IMR-90 (cell line): ENCODE results near the gene PHKB. TPM values are rescaled to one million over a fixed set of nuclear protein-coding genes. Genes with fewer than 3 reads are reported as not detected.

Source experiments
- ATAC-seq: fragments of 200-7000 bp; cut with Tn5 transposase; 2 replicates; pipeline ENCODE4 v1.9.1; 2020; ENCODE audit warnings: low read depth, mild to moderate bottlenecking, moderate library complexity
- BruUV-seq: library from RNA; stranded (reverse); fragments of 400-500 nt; replicated peaks from 2 replicates; lab custom pipeline; 2021; lab: Mats Ljungman, UMichigan
- CTCF ChIA-PET: fragments of 300-600 bp; formaldehyde crosslinking; extraction: SDS; loops from one replicate; lab custom pipeline; 2021; ENCODE audit warnings: antibody characterized with exemption; lab: Yijun Ruan, JAX
- POLR2A ChIA-PET: fragments of 300-600 bp; sonication (Branson Sonifier 250); formaldehyde crosslinking; loops from one replicate; lab custom pipeline; 2022; ENCODE audit warnings: antibody characterized with exemption; ENCODE audit not compliant: unreplicated experiment; lab: Charles Lee
- DNase-seq: peaks from one replicate; pipeline ENCODE4 v3.0.0; 2013
- H2AFZ ChIP-seq: replicated peaks from 2 replicates; pipeline ENCODE3; 2013; ENCODE audit warnings: low read length, mild to moderate bottlenecking; ENCODE audit not compliant: poor library complexity
- H2AK5ac ChIP-seq: 2 replicates; pipeline ENCODE4 v1.6.1; 2013; ENCODE audit warnings: low read depth, low read length, inconsistent platforms
- H2AK9ac ChIP-seq: replicated peaks from 2 replicates; pipeline ENCODE3; 2013; ENCODE audit warnings: mild to moderate bottlenecking, low read depth, low read length, moderate library complexity; ENCODE audit not compliant: poor library complexity
- H2BK120ac ChIP-seq: 2 replicates; pipeline ENCODE4 v1.6.1; 2013; ENCODE audit warnings: low read depth, low read length, inconsistent platforms
- H2BK15ac ChIP-seq: 3 replicates; pipeline ENCODE4 v1.6.1; 2013; ENCODE audit warnings: low read depth, low read length, inconsistent platforms
- H2BK20ac ChIP-seq: 2 replicates; pipeline ENCODE4 v1.6.1; 2013; ENCODE audit warnings: low read depth, mild to moderate bottlenecking, inconsistent platforms, low read length, moderate library complexity
- H2BK5ac ChIP-seq: 2 replicates; pipeline ENCODE4 v1.6.1; 2013; ENCODE audit warnings: mild to moderate bottlenecking, low read depth, low read length, inconsistent platforms; ENCODE audit not compliant: poor library complexity, severe bottlenecking
- H3K14ac ChIP-seq: replicated peaks from 2 replicates; pipeline ENCODE4 v1.6.1; 2013; ENCODE audit warnings: low read depth, low read length, inconsistent platforms
- H3K18ac ChIP-seq: 2 replicates; pipeline ENCODE4 v1.6.1; 2013; ENCODE audit warnings: low read depth, low read length, control low read depth
- H3K23ac ChIP-seq: 2 replicates; pipeline ENCODE4 v1.6.1; 2013; ENCODE audit warnings: low read depth, low read length, inconsistent platforms
- H3K27ac ChIP-seq: 2 replicates; pipeline ENCODE4 v1.5.1; 2013; ENCODE audit warnings: mild to moderate bottlenecking, control low read depth, low read length; ENCODE audit not compliant: insufficient read depth
- H3K27me3 ChIP-seq: 2 replicates; pipeline ENCODE4 v1.6.1; 2013; ENCODE audit warnings: low read length; ENCODE audit not compliant: control insufficient read depth, insufficient read depth
- H3K36me3 ChIP-seq: 2 replicates; pipeline ENCODE4 v1.6.1; 2013; ENCODE audit warnings: low read length, mixed read lengths; ENCODE audit not compliant: control insufficient read depth, insufficient read depth
- H3K4ac ChIP-seq: 2 replicates; pipeline ENCODE4 v1.6.1; 2013; ENCODE audit warnings: low read depth, low read length, inconsistent platforms
- H3K4me1 ChIP-seq: 2 replicates; pipeline ENCODE4 v1.6.1; 2013; ENCODE audit warnings: low read length, mixed read lengths; ENCODE audit not compliant: control insufficient read depth, insufficient read depth
- H3K4me2 ChIP-seq: 2 replicates; pipeline ENCODE4 v1.6.1; 2013; ENCODE audit warnings: low read depth, mild to moderate bottlenecking, control low read depth, low read length, moderate library complexity
- H3K4me3 ChIP-seq: 2 replicates; pipeline ENCODE4 v1.5.1; 2013; ENCODE audit warnings: low read depth, mild to moderate bottlenecking, control low read depth, low read length, moderate library complexity; ENCODE audit not compliant: insufficient read depth
- H3K56ac ChIP-seq: 2 replicates; pipeline ENCODE4 v1.6.1; 2013; ENCODE audit warnings: low read length, inconsistent platforms; ENCODE audit not compliant: insufficient read depth; ENCODE audit errors: extremely low read depth
- H3K79me1 ChIP-seq, 2 experiments: 2 replicates each; pipeline ENCODE4 v1.6.1; 2013; ENCODE audit warnings: low read length in 2 of 2, inconsistent platforms in 1 of 2, low read depth in 1 of 2
- H3K9ac ChIP-seq: 2 replicates; pipeline ENCODE4 v1.6.1; 2013; ENCODE audit warnings: low read depth, low read length, control low read depth
- H3K9me1 ChIP-seq: 2 replicates; pipeline ENCODE4 v1.6.1; 2013; ENCODE audit warnings: low read length, inconsistent platforms; ENCODE audit not compliant: insufficient read depth
- H3K9me3 ChIP-seq: 2 replicates; pipeline ENCODE4 v1.6.1; 2013; ENCODE audit warnings: low read length; ENCODE audit not compliant: control insufficient read depth, insufficient read depth
- H4K20me1 ChIP-seq: 2 replicates; pipeline ENCODE4 v1.6.1; 2013; ENCODE audit warnings: low read length, inconsistent platforms; ENCODE audit not compliant: insufficient read depth
- H4K5ac ChIP-seq: 2 replicates; pipeline ENCODE4 v1.6.1; 2013; ENCODE audit warnings: mild to moderate bottlenecking, low read depth, low read length, control low read depth
- H4K8ac ChIP-seq, 2 experiments: 2 replicates each; pipeline ENCODE4 v1.6.1; 2013; ENCODE audit warnings: low read depth in 2 of 2, low read length in 2 of 2, control low read depth in 1 of 2, inconsistent platforms in 1 of 2
- H4K91ac ChIP-seq: 2 replicates; pipeline ENCODE4 v1.6.1; 2013; ENCODE audit warnings: low read depth, low read length, inconsistent platforms; ENCODE audit not compliant: insufficient read depth
- BHLHE40 ChIP-seq: fragments of 150-350 bp; IDR thresholded peaks from 2 replicates; pipeline ENCODE4 v1.6.1; 2016; ENCODE audit warnings: mild to moderate bottlenecking, low read depth, low read length
- CEBPB ChIP-seq: IDR thresholded peaks from 2 replicates; pipeline ENCODE4 v1.6.1; 2012; ENCODE audit warnings: low read depth, low read length, improper control_type of control experiment
- FOS ChIP-seq: fragments of 150-350 bp; IDR thresholded peaks from 2 replicates; pipeline ENCODE4 v1.6.1; 2016; ENCODE audit warnings: low read depth, low read length
- MAFK ChIP-seq: IDR thresholded peaks from 2 replicates; pipeline ENCODE4 v1.6.1; 2012; ENCODE audit warnings: low read depth, low read length, improper control_type of control experiment
- MAZ ChIP-seq: IDR thresholded peaks from 2 replicates; pipeline ENCODE4 v1.6.1; 2012; ENCODE audit warnings: low read depth, mild to moderate bottlenecking, low read length, improper control_type of control experiment, moderate library complexity, borderline replicate concordance
- MXI1 ChIP-seq: IDR thresholded peaks from 2 replicates; pipeline ENCODE4 v1.6.1; 2012; ENCODE audit warnings: low read depth, mild to moderate bottlenecking, low read length, moderate library complexity, borderline replicate concordance
- NFE2L2 ChIP-seq: fragments of 150-350 bp; IDR thresholded peaks from 2 replicates; pipeline ENCODE4 v1.6.1; 2016; ENCODE audit warnings: low read depth, mild to moderate bottlenecking, low read length
- POLR2A ChIP-seq: IDR thresholded peaks from 2 replicates; pipeline ENCODE4 v1.6.1; 2012; ENCODE audit warnings: mild to moderate bottlenecking, low read depth, low read length
- RCOR1 ChIP-seq: IDR thresholded peaks from 2 replicates; pipeline ENCODE4 v1.6.1; 2012; ENCODE audit warnings: mild to moderate bottlenecking, low read length, improper control_type of control experiment; ENCODE audit not compliant: insufficient replicate concordance
- RFX5 ChIP-seq: IDR thresholded peaks from 2 replicates; pipeline ENCODE4 v1.8.0; 2012; ENCODE audit warnings: low read depth, mild to moderate bottlenecking, low read length, moderate library complexity
- WGBS, 2 experiments: methylation state at CpG; one replicate each; pipeline versions ENCODE4 v1.1.5 to v1.1.7; 2013; ENCODE audit warnings: missing lambda C conversion rate in 2 of 2; ENCODE audit not compliant: insufficient read length in 1 of 2; ENCODE audit errors: extremely low coverage in 2 of 2; 5-methylcytosine and 5-hydroxymethylcytosine counted together
- dilution Hi-C: fragments of 300-500 bp; cut with HindIII; formaldehyde crosslinking; loops from one replicate; pipeline ENCODE4 v1.14.3; 2018; ENCODE audit warnings: low sequenced_read_pairs; ENCODE audit not compliant: unreplicated experiment
- in situ Hi-C: fragments of 300-500 bp; cut with MboI; formaldehyde crosslinking; loops from 3 replicates; pipeline ENCODE4 v1.14.3; 2019; ENCODE audit warnings: low sequenced_read_pairs, inconsistent platforms, mixed read lengths
- intact Hi-C: fragments of 100-400 bp; cut with micrococcal nuclease; formaldehyde crosslinking; loops from 2 replicates; pipeline ENCODE4 v1.10.0; 2022
- polyA plus RNA-seq, 3 experiments: library from polyadenylated mRNA; depleted of rRNA; stranded (reverse); fragments of >200 nt; gene quantifications; 2 replicates each; pipeline ENCODE4 v1.2.3, GENCODE V29; 2012; ENCODE audit warnings: low replicate concordance in 1 of 3
- total RNA-seq: library from RNA; depleted of rRNA; stranded (reverse); fragments of >200 nt; gene quantifications from 2 replicates; pipeline ENCODE4 v1.2.3, GENCODE V29; 2012
- TF ChIP-seq, protein P1 (sequence below): fragments of 150-350 bp; IDR thresholded peaks from 2 replicates; pipeline ENCODE4 v1.6.1; 2017; ENCODE audit warnings: mild to moderate bottlenecking, antibody characterized with exemption, low read length, low read depth

PHKB gene
- total and polyA plus RNA-seq, 2 of the 4 experiments (the other 2 are of a cell fraction), result 24.2 to 58.6 TPM

DNA sequence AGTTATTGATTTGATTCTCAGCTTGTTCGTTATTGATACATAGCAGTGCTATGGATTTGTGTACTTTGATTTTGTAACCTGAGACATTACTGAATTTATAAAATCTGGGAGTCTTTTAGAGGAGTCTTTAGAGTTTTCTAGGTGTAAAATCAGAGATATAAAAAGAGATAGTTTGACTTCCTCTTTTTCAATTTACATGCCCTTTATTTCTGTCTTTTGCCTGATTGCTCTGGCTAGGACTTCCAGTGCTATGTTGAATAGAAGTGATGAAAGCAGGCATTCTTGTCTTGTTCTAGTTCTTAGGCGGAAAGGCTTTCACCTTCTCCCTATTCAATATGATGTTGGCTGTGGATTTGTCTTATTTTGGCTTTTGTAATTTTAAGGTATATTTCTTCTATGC lies 106.2 kb downstream of the PHKB start:
- Histone ChIP-seq H4K91ac (no peak overlapping the region), H3K36me3 (peaks cover 4% of the 10 kb centered on the region; the same call in 1 of the 2 replicates), H3K14ac (no peak overlapping the region), H3K4ac (no peak overlapping the region), H2BK15ac (no peak overlapping the region), H3K27ac (no peak overlapping the region), H3K9ac (no peak overlapping the region), H2AK5ac (no peak overlapping the region), H2BK5ac (no peak overlapping the region), H3K4me1 (peaks cover 2% of the 10 kb centered on the region; the same call in 1 of the 2 replicates), H4K5ac (no peak overlapping the region), H3K23ac (no peak overlapping the region), H2AK9ac (no peak overlapping the region), H4K20me1 (0 out of 2 replicates have a peak, but pooled peaks cover 4% of the 10 kb centered on the region), H2AFZ (no peak overlapping the region), H3K9me3 (no peaks in the 10 kb centered on the region), H3K79me1 (peaks cover 9 to 29% of the 10 kb centered on the region in 2 experiments; a peak in 3 of 4 replicates), H4K8ac (no peak overlapping the region), H3K18ac (no peak overlapping the region), H3K9me1 (no peaks in the 10 kb centered on the region), H2BK20ac (no peak overlapping the region), H3K27me3 (no peaks in the 10 kb centered on the region), H2BK120ac (no peak overlapping the region), H3K56ac (no peak overlapping the region), H3K4me2 (no peak overlapping the region), H3K4me3 (no peak overlapping the region)
- in situ Hi-C loops, result loop anchor here (10.0 kb wide), 1 partner anchor 57 kb away; no protein-coding TSS in a partner anchor
- DNase-seq, result no peak
- BruUV-seq, result no TSS peak
- intact Hi-C loops, result no loop called here
- TF ChIP-seq BHLHE40 (no peak), RFX5 (no peak), POLR2A (no peak), CEBPB (no peak), RCOR1 (no peak), MXI1 (no peak), FOS (no peak), MAFK (no peak), MAZ (no peak), NFE2L2 (no peak)
- TF ChIP-seq, protein P1, sequence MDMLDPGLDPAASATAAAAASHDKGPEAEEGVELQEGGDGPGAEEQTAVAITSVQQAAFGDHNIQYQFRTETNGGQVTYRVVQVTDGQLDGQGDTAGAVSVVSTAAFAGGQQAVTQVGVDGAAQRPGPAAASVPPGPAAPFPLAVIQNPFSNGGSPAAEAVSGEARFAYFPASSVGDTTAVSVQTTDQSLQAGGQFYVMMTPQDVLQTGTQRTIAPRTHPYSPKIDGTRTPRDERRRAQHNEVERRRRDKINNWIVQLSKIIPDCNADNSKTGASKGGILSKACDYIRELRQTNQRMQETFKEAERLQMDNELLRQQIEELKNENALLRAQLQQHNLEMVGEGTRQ, result no peak
- ChIA-PET POLR2A (no interaction called here), CTCF (no interaction called here)
- 100% methylated on average over 1 of the region's 2 CpGs; no CpG with 5 or more reads in 1 of the 2 experiments for WGBS, 2 experiments
- ATAC-seq, result no peak
- dilution Hi-C loops, result no loop called here
